ENCODE results near the gene CLASP1. TPM values are rescaled to one million over a fixed set of nuclear protein-coding genes. Genes with fewer than 3 reads are reported as not detected.

The CLASP1 gene
- total RNA-seq, 2 experiments from 2014 or later = 58.0 to 58.5 TPM

DNA sequence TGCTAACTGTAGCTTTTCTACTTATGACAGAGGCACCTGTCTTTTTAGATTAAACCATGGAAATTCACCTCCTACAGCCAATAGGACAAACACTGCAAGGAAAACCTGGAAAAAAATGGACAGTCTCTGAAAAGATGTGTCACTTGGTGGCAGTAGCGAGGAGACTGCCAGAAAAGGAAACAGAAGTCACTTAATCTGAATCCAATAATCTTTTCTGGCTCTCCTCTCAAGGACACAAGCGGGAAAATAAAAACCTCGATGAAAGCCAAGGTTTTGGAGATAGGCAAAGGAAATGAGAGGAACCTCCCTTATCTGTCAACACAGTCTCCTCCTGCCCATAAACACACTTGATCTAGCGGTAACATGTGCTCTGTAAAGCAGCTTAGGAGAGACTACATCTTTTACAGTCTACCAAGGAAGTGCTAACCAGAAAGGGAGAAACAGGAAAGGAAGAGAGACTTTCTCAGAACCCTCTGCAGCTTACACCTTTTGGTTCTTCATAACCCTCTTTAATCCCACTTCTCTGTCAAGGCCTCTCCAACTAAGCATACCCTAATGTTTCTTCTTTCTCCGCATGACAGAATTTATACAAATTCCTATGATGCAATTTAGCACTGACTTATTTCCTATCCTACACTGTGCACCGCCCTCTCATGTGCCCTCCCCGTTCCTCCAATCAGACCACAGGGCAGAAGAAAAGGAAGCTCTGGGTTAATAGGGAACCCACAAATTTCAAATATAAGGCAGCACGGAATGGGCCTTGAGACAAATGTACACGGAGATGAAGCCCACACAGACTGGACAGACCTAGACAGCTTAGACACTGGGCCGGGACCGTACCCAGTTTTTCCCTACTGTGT, 52.8 kb downstream of the CLASP1 start:
- Mint-ChIP-seq H3K36me3 (ENCODE audit: low read depth) (peaks cover 13% of the 10 kb centered on the region), H3K27ac (peak overlapping the region; percentile 52), H3K4me1 (ENCODE audit: low read depth) (peaks cover 64% of the 10 kb centered on the region), H3K4me3 (peak overlapping the region; percentile 61), H3K27me3 (no peaks in the 10 kb centered on the region), H3K9me3 (no peaks in the 10 kb centered on the region)
- Histone ChIP-seq H3K4me3 (ENCODE audit: low read length) (peak overlapping the region; percentile 29), H3K4me1 (ENCODE audit: insufficient read depth, low read length) (peaks cover 12% of the 10 kb centered on the region), H3K36me3 (ENCODE audit: insufficient read depth, low read length) (no peaks in the 10 kb centered on the region), H3K27ac (ENCODE audit: low read depth in 1 of 2, low read length in 2 of 2) (peak overlapping the region in 1 of 2 donors; percentile 7), H3K9me3 (ENCODE audit: control insufficient read depth in 1 of 2, insufficient read depth in 1 of 2, low read length in 2 of 2) (no peaks in the 10 kb centered on the region), H3K27me3 (ENCODE audit: control insufficient read depth in 1 of 2, insufficient read depth in 2 of 2, low read length in 2 of 2) (no peaks in the 10 kb centered on the region)
- TF ChIP-seq, protein P1, sequence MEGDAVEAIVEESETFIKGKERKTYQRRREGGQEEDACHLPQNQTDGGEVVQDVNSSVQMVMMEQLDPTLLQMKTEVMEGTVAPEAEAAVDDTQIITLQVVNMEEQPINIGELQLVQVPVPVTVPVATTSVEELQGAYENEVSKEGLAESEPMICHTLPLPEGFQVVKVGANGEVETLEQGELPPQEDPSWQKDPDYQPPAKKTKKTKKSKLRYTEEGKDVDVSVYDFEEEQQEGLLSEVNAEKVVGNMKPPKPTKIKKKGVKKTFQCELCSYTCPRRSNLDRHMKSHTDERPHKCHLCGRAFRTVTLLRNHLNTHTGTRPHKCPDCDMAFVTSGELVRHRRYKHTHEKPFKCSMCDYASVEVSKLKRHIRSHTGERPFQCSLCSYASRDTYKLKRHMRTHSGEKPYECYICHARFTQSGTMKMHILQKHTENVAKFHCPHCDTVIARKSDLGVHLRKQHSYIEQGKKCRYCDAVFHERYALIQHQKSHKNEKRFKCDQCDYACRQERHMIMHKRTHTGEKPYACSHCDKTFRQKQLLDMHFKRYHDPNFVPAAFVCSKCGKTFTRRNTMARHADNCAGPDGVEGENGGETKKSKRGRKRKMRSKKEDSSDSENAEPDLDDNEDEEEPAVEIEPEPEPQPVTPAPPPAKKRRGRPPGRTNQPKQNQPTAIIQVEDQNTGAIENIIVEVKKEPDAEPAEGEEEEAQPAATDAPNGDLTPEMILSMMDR (IDR thresholded peaks at IDR 0.05) = peak; percentile 25
- intact Hi-C loops (cut with DNase I, micrococcal nuclease) = loop anchor here in 1 of 2 experiments (5.0 kb wide), 1 partner anchor 51 kb away; the partner anchor contains the start of gene CLASP1
- ChIA-PET CTCF (interaction anchor here (1.2 to 2.2 kb wide), 2 partner anchors 21 to 122 kb away, joined by 3 to 6 read pairs; no protein-coding TSS in a partner anchor), POLR2A (interaction anchor here (0.5 to 1.8 kb wide), 2 partner anchors 41 to 53 kb away, joined by 3 to 6 read pairs; partner anchors contain the start of gene CLASP1)
- ATAC-seq (ENCODE audit: poor library complexity) (peak; percentile 73), DNase-seq (peak in 3 of 14 experiments; percentile 24 to 54 (median 53))

DNA sequence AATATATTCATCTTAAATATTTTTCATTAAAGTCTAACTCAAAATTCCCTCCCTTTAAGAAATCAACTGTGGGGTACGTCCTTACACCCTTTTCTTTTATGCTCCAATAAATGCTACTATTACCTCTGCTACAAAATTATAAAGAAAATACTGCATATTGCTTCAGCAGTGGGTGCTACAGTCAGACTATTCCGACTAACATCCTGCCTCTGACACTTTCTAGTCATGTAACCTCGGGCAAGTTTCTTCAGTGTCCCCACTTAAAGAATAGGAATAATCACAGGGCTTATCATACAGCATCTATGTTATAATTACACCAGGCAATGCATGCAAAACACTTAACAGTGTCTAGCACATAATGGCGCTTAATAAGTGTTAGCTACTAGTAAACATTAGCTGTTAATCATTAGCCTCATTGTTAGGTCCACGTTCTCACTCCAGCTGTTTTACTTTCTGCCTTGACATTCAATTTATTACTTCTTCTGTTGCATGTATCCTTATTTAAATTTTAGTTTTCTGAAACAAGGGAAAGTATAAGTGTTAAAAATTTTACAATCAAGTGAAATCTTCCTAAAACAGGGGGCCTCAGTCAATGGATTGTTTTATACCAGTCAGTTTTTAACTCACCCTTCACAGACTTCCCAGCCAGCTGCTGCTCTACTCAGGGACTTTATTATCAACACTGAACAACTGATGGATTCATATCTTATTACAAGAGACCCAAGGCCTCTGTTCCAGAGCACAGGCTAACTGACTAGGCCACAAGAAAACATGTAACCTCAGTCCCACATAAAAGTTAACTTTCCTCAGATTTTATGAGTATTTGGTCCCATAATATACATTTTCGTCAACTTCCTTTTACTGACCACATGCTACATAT, 54.0 kb downstream of the CLASP1 start:
- Mint-ChIP-seq H3K4me3 (no peak overlapping the region), H3K4me1 (ENCODE audit: low read depth) (peaks cover 57% of the 10 kb centered on the region), H3K9me3 (no peaks in the 10 kb centered on the region), H3K27ac (peak overlapping the region; percentile 52), H3K36me3 (ENCODE audit: low read depth) (peaks cover 5% of the 10 kb centered on the region), H3K27me3 (no peaks in the 10 kb centered on the region)
- ChIA-PET CTCF (interaction anchor here (1.2 to 2.2 kb wide), 2 partner anchors 22 to 124 kb away, joined by 3 to 6 read pairs; no protein-coding TSS in a partner anchor), POLR2A (interaction anchor here (0.7 to 1.8 kb wide), 2 partner anchors 55 to 65 kb away, joined by 3 to 6 read pairs; partner anchors contain the start of genes CLASP1 and RNU4ATAC)
- DNase-seq (no peak), ATAC-seq (ENCODE audit: poor library complexity) (no peak)
- H3K4me3 ChIP-seq (ENCODE audit: low read length) = no peak overlapping the region
- TF ChIP-seq, protein P1 (IDR thresholded peaks at IDR 0.05) = no peak
- peaks cover 8% of the 10 kb centered on the region for H3K4me1 ChIP-seq (ENCODE audit: insufficient read depth, low read length)
- H3K27ac ChIP-seq (ENCODE audit: low read depth in 1 of 2, low read length in 2 of 2) = no peak overlapping the region
- no peaks in the 10 kb centered on the region for H3K27me3 ChIP-seq (ENCODE audit: control insufficient read depth in 1 of 2, insufficient read depth in 2 of 2, low read length in 2 of 2)
- intact Hi-C loops (cut with DNase I, micrococcal nuclease) = loop anchor here in 1 of 2 experiments (5.0 kb wide), 1 partner anchor 52 kb away; the partner anchor contains the start of gene CLASP1
- no peaks in the 10 kb centered on the region for H3K36me3 ChIP-seq (ENCODE audit: insufficient read depth, low read length)
- no peaks in the 10 kb centered on the region for H3K9me3 ChIP-seq (ENCODE audit: control insufficient read depth in 1 of 2, insufficient read depth in 1 of 2, low read length in 2 of 2)

DNA sequence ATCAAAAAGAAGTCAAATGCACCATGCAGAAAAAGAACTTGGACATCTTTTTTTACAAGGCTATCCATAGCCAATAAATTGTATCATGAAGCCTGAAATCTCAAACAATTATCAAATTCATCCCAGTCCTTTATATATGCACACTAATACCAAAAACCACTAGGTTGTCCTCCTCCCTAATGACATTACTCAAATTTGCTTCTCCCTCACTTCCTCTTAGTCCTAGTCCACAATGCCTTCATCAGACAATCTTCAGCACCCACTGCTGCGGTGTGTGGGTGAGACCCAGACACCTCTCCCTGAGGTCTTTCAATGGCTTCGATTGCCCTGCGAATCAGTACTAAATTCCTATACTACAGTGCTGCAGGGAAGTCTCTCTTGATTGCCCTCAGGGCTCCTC, 58.1 kb downstream of the CLASP1 start:
- H3K4me3 Mint-ChIP-seq = no peak overlapping the region
- no peaks in the 10 kb centered on the region for H3K27me3 Mint-ChIP-seq
- CTCF ChIA-PET = no interaction called here
- no peak for ATAC-seq (ENCODE audit: poor library complexity)
- no peaks in the 10 kb centered on the region for H3K9me3 Mint-ChIP-seq
- POLR2A ChIA-PET = no interaction called here
- H3K4me1 Mint-ChIP-seq (ENCODE audit: low read depth) = peaks cover 33% of the 10 kb centered on the region
- TF ChIP-seq, protein P1 (IDR thresholded peaks at IDR 0.05) = no peak
- H3K4me1 ChIP-seq (ENCODE audit: insufficient read depth, low read length) = no peaks in the 10 kb centered on the region
- H3K27ac Mint-ChIP-seq = no peak overlapping the region
- H3K27me3 ChIP-seq (ENCODE audit: control insufficient read depth in 1 of 2, insufficient read depth in 2 of 2, low read length in 2 of 2) = no peaks in the 10 kb centered on the region
- H3K36me3 ChIP-seq (ENCODE audit: insufficient read depth, low read length) = no peaks in the 10 kb centered on the region
- intact Hi-C loops (cut with DNase I, micrococcal nuclease) = no loop called here
- no peak overlapping the region for H3K27ac ChIP-seq (ENCODE audit: low read depth in 1 of 2, low read length in 2 of 2)
- peaks cover 20% of the 10 kb centered on the region for H3K36me3 Mint-ChIP-seq (ENCODE audit: low read depth)
- no peak for DNase-seq
- no peak overlapping the region for H3K4me3 ChIP-seq (ENCODE audit: low read length)
- no peaks in the 10 kb centered on the region for H3K9me3 ChIP-seq (ENCODE audit: control insufficient read depth in 1 of 2, insufficient read depth in 1 of 2, low read length in 2 of 2)

Measured in CD4-positive, alpha-beta T cell (primary cell).